GM19351 (cell line): ENCODE data around the gene IL1RN.
A peak's percentile ranks its signal among the peaks of the same experiment; 100 is the strongest.

Source experiments
- ATAC-seq: cut with Tn5 transposase; IDR thresholded peaks from one replicate; pipeline ENCODE4 v1.9.1; 2021; ENCODE audit warnings: mild to moderate bottlenecking, moderate library complexity; ENCODE audit not compliant: unreplicated experiment

The IL1RN gene

DNA sequence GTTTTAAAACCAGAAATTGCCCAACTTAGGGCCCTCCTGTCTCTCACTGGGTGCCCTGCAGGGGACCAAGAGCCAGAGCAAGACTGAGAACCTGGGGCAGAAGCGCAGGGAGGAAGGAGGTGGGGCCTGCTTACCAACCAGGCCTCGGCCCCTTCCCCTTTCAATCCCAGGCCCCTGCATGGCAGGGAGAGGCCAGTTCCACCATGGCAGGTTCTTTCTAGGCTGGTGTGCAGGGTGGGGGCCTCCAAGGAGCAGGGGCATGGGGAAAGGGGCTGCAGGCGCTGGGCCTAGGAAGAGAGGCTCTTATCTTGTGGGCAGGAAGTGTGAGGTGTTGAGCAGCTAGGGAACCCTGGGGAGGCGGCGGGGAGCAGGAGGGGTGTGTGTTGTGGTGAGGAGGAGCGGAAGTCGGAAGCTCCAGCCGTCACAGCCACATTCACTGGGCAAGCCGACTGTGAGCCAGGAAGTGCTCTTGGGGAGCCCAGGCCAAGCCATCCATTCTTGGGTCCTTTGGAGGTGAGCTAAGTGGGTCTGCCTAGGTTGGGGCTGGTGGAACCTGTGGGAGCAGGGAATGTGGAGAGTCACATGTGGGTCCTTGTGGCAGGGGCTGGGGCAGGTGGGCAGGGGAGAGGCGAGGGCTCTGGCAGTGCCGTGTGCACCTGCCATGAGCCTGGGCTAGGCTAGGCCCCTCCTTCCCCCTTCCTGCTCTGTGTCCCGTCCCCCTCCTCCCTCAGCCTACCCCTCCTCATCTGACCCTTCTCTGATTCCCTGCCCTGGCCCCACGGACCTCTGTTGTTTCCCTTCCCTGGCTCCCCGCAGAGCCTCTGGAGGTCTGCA is 46.4 kb downstream of the IL1RN start, which contains the start of gene PSD4:
PSD4 (plus strand) TSS at position 430 of the 834 bp plus-strand sequence. CDS start 8,486 bp downstream, outside the sequence.
- ATAC-seq: peak; percentile 83

DNA sequence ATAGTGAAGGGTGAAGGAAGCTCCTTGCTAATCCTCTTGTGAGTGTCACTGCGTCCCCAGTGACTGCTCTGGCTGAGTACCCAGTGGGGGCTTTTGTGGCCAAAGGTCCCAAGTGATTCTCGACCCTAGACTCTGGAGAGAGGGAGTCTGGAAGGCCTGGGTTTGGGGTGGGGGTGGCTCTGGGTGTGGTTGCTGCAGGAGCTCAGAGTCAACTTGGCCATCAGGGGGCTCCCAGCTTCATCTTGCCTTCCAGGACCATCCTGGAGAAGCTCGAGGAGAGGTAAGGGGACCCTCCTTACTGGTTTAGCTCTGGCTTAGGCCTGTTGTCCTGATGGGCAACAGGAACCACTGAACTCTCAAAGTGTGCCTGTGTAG is 47.0 kb downstream of the IL1RN start:
- ATAC-seq: no peak

DNA sequence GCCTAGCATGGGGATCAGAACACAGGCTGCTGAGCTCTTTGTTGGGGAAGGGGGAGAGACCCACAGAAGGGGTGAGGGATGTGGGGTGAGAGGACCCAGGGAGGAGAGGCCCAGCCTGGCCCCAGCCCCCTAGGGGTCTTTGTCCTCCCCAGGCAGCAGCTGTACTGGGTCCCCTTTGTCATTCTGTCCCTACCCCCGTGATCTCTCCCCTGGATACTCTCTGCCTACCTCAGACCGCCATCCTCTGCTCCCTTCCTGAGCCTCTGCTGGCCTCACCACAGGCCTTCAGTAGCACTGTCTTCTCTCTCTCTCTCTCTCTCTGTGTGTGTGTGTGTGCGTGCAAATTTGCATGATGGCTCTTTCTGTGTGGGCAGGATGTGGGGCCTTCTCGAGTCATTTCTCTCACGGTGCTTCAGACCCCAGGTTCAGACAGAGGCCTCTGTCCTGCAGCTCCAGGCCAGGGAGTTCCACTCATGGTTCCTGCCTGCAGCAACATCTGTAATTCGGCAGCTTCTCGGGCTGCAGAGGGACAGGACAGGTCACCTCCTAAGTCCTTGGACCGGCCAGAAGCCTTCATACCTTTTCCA is 47.7 kb downstream of the IL1RN start:
- ATAC-seq: peak; percentile 65

DNA sequence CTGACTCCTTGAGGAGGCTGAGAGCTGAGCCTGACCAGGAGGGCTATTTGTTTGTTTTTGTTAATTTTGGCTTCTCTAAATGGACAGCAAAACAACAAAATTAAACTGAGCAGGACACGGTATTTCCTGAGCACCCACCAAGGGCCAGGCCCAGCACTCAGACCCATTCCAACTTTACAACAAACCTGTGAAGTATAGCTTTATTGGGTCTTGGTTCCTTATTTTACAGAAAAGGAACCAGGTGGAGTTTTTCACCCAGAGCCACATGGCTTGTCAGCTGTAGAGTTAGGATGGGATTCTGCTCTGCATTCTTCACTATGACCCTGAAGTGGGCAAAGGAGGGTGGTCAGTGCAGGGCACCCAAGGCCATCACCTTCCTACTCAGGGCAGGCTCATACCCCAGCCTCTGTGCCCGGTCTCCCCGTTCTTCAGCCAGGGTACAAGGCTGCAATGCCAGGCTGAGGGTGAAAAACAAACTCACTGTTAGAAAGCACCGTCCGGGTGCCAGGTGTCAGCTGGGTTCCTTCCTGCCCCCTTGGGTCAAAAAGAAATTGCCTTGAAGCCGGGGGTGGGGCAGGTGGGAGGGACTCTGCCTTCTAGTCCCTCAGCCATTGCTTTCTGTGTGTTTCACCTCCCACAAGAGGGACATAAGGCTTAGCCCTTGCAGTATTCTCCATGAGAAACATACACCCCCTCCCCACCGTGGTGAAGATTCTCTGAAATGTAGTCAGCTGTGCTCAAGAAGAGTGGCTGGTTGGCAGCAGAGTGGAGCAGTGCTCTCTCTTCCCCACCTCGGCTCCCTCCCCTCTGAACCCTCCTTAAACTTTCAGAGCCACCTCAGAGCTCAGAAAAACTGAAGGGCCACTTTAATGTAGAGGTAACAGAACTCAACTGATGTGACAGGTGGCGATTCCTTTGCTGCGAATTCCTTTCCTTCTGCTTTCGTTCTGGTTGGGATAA is 48.6 kb downstream of the IL1RN start:
- ATAC-seq: no peak

DNA sequence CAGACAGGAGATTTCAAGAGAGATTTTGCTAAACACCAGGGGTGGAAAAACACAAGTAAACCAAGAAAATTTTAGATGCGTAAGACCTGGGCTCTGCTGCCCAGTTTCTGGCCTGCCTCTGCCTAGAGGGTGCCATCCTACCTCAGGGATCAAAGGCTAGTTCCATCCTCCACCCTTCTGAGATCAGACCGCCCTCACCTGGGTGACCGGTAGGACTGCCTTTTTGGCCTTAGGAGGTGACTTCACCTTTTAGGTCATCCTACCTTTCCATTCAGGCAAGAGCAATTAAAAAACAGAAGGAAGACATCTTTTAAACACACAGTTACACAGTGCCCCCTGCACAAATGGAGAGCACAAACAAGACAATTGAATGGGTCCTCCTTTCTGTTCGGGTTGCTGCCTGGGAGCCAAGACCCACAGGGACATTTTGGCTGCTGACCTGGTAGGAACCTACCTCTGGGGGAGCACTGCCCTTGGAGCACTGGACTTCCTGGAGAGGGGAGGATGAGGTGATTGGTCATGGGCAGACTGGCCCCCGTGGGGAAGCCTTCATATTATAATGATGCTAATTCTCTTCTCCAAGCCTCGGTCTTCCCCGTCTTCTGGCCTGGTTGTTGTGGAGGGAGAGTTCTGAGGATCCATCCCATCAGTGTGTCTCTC is 49.4 kb downstream of the IL1RN start:
- no peak for ATAC-seq

DNA sequence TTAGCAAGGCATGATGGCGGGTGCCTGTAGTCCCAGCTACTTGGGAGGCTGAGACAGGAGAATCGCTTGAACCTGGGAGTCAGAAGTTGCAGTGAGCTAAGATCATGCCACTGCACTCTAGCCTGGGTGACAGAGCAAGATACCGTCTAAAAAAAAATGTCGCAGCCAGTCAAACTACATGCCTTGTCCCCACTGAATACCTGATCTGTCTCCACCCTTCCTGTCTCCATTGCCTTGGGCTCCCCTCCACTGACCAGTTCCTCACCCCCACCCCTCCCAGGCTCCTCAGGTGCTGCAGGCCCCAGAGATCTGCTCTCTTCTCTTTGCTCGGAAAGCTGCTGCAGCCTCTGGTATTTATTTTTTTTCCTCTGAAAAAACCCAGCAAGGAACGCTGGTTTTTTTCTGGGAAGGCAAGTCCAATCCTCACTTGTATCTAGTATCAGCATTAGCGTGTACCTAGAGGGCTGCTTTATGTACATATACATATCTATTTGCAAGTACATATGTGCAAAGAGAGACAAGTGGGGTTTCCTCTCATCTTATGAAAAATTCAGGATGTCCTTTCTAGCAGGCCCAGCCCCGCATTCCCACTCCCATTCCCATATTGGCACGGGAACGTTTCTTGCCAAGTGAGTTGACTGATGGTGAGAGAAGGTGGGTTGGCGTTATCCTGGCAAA is 50.8 kb downstream of the IL1RN start:
- ATAC-seq: no peak

DNA sequence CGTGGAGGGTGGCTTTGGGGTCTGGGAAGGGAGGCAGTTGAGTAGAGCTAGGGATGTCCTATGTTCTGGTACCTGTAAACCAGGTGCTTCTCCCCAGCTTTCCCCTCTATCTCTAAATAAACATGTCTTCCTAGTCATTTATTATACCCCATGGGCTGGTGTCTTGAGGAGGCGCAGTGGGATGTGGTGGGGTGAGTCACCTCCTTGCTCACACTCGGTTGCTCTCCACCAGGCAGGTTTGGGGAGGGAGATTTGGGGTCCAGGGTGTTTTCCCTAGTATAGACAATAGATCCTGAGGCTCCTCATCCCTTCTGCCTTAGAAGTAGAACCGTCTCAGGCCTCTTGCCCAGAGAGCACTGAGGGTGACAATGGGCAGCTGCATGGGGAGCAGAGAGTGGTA is 51.5 kb downstream of the IL1RN start:
- ATAC-seq: no peak

DNA sequence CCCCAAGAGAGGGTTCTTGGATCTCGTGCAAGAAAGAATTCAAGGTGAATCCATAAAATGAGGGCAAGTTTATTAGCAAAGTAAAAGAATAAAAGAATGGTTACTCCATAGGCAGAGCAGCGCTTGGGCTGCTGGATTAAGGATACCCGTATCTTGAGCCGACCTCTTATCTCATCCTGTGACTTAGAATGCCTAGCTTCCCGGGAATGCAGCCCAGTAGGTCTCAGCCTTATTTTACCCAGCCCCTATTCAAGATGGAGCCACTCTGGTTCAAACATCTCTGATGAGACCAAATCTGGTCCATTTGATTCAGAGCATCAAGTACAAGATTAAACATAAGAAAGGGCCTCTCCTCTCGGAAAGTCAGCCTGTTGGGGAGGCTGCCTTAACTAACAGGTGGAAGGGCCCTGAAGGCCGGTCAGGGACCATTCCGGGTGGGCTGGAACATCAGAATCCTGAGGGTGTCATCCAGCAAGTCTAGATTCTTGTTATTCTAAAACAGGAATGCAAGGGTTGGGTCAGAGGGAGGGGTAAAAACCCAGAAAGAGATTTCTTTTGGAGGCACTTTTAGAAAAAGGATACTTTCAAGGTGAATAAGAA is 52.1 kb downstream of the IL1RN start:
- no peak for ATAC-seq

DNA sequence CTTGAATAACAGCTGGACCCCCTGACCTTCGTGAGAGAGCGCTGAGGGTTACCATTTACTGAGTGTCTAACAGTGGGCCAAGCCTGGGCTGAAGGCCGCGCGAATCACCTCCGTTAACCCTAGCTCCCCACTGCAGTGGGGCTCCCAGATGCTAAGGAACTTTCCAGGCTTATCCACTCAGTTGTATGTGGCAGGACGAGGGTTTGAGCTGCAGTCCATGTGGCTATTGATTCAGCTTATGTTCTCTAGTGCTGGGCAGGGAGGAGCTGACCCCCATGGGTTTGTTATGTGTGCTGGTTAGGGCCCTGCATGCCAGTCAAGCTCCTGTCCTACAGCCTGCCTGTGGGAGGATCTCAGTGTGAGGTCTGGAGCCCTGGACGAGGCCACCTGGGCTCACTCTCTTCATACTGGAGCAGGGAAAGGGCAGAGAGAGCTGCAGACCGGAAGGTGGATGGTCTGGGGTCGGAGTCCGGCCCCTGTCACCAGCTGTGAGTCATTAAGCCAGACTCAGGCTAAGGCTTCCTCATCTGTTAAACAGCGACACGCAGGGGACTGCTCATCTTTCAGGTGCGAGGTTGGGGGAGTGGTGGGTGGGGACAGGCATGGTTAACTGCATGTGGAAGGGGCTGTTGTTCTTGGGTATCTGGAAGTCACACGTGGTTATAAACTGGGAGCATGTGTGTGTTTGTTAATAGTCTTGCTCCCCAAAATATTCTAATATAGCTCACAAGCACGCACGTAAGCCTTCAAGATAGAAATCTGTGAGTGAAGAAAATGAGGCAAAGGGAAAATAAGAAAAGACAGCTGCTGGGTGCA is 52.9 kb downstream of the IL1RN start:
- no peak for ATAC-seq

DNA sequence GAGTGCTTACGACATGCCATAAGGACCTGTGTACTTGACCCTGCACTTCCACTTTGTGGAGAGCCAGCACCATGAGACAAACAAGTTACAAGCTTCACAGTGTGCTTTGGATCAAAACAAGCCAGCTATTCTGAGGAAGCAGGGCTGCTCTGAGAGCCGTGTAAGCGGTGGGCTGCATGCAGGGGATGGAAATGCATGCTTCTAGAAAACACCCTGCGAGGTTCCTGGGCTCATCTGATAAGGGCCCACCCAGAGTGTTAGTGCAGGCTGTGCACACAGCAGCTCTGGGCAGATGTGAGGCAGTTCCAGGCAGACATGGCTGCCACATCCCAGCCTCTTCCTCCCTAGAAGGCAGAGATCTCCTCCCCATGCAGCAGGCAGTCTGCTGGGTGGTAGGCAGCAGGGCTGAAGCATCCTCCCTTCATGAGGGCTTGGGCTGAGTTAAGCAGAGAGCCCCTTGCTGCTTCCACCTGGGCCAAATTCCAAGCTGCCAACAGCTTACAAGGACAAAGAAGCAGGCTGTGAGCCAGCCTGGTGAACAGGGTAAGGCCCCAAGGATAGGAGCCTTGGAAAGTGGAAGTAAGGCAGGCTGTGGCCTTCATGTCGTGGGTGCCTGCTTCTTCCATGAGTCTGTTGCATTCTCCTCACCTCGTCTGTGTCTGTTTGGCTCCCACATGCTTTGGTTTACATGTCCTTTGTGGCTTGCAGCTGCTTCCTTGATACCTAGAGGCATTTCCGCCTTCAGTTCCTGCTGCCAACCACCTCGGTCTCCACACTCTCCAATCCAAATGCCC is 54.1 kb downstream of the IL1RN start:
- no peak for ATAC-seq

DNA sequence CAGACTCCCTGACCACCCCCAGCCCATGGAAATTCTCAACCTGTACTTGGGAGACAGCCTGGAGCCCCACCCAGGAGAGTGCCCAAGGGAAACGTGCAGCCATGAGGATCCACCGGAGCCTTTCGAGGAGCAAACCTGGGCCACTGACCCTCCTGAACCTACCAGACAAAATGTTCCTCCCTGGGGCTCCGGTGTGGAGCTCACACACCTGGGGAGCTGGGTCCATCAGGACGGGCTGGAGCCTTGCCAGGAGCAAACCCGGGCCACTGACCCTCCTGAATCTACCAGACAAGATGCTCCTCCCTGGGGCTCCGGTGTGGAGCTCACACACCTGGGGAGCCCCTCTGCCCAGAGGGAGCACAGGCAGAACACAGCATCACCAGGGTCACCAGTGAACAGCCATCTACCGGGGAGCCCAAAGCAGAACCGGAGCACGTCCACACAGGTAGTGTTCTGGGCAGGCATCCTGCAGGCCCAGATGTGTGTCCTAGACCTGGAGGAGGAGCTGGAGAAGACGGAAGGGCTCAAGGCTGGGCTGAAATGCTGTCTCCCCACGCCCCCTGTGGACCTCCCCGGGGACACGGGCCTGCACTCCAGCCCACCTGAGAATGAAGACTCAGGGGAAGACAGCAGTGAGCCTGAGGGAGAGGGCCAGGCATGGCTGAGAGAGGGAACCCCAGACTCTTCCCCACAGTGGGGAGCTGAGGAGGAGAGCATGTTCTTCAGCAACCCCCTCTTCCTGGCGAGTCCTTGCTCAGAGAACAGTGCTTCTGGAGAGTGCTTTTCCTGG is 55.3 kb downstream of the IL1RN start:
- ATAC-seq: no peak

DNA sequence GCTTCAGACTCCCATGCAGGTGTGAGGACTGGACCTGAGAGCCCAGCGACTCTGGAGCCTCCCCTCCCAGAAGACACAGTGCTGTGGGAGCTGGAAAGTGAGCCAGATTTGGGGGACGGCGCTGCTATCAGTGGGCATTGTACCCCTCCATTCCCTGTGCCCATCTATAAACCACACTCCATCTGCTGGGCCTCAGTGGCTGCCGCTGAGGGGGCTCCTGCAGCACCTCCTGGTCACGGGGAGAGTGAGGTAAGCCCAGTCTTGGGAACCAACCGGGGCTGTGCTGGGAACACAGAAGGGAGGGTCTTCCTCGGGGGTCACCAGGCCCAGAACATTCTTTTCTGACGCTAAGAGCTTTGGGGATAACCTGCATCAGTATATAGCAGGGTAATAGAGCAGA is 55.9 kb downstream of the IL1RN start:
- no peak for ATAC-seq
